Activated CD8-positive, alpha-beta memory T cell treated with anti-CD3 and anti-CD28 coated beads for 36 hours (primary cell): ENCODE measurements around the gene SPARCL1. TPM values are rescaled to one million over a fixed set of nuclear protein-coding genes. Genes with fewer than 3 reads are reported as not detected.

Experiments
- total RNA-seq, 2 experiments: library from RNA; stranded (reverse); gene quantifications; one replicate each; pipeline ENCODE4 v1.2.3, GENCODE V29; 2021

SPARCL1 gene
- total RNA-seq, 2 experiments from 2014 or later = not detected

Other genes with a start within 250 kb of the SPARCL1 start
- gene HSD17B13, start 206.5 kb downstream of the SPARCL1 start, total RNA-seq = under 1 TPM in 1 of 2 experiments, not detected in 1; 0.15 TPM
- gene HSD17B11, start 138.2 kb downstream of the SPARCL1 start, total RNA-seq = 10 to 100 TPM; 20.5 to 20.7 TPM
- 10 to 100 TPM; 15.0 to 16.4 TPM for gene NUDT9, start 106.8 kb downstream of the SPARCL1 start, total RNA-seq
- not detected for gene DSPP, start 79.2 kb upstream of the SPARCL1 start, total RNA-seq
- not detected for gene DMP1, start 120.9 kb upstream of the SPARCL1 start, total RNA-seq